OCI-LY1 (cell line): Measurements from ENCODE around the gene ZMIZ1.

Experiments
- H2AFZ ChIP-seq: fragments of 200-600 bp; sonication (generic), shearing (Covaris generic); 2 replicates; pipeline ENCODE4 v1.6.0; 2014; ENCODE audit warnings: antibody characterized with exemption, mild to moderate bottlenecking, low read length
- H3F3A ChIP-seq: fragments of 200-600 bp; sonication (generic), shearing (Covaris generic); 2 replicates; pipeline ENCODE4 v1.6.0; 2014; ENCODE audit warnings: mild to moderate bottlenecking, antibody characterized with exemption, low read length, moderate library complexity; ENCODE audit not compliant: insufficient read depth
- H3K27ac ChIP-seq: fragments of 200-600 bp; sonication (generic); 2 replicates; pipeline ENCODE4 v1.5.1; 2014; ENCODE audit warnings: low read length, mixed run types, mild to moderate bottlenecking, low read depth; ENCODE audit not compliant: poor library complexity, severe bottlenecking
- H3K27me3 ChIP-seq: fragments of 200-600 bp; sonication (generic); 2 replicates; pipeline ENCODE4 v1.6.0; 2014; ENCODE audit warnings: antibody characterized with exemption, mild to moderate bottlenecking, low read length, moderate library complexity; ENCODE audit not compliant: insufficient read depth
- H3K36me3 ChIP-seq: fragments of 200-600 bp; sonication (generic); 2 replicates; pipeline ENCODE4 v1.6.1; 2014; ENCODE audit warnings: mild to moderate bottlenecking, antibody characterized with exemption, low read length, moderate library complexity, mixed read lengths; ENCODE audit not compliant: insufficient read depth
- H3K4me1 ChIP-seq: fragments of 200-600 bp; sonication (generic); 2 replicates; pipeline ENCODE4 v1.5.1; 2014; ENCODE audit warnings: mild to moderate bottlenecking, low read length, moderate library complexity; ENCODE audit not compliant: insufficient read depth, severe bottlenecking
- H3K4me2 ChIP-seq: fragments of 200-600 bp; sonication (generic), shearing (Covaris generic); 2 replicates; pipeline ENCODE4 v1.6.1; 2014; ENCODE audit warnings: low read length
- H3K4me3 ChIP-seq: fragments of 200-600 bp; sonication (generic); 2 replicates; pipeline ENCODE4 v1.5.1; 2014; ENCODE audit warnings: low read length, low read depth, mild to moderate bottlenecking, mixed read lengths; ENCODE audit not compliant: poor library complexity, severe bottlenecking
- H3K79me2 ChIP-seq: fragments of 200-600 bp; shearing (Covaris generic); 2 replicates; pipeline ENCODE4 v1.6.1; 2016; ENCODE audit warnings: mixed run types, low read length, mixed read lengths; ENCODE audit not compliant: insufficient read depth
- H3K9ac ChIP-seq: fragments of 200-600 bp; sonication (generic), shearing (Covaris generic); 2 replicates; pipeline ENCODE4 v1.6.1; 2014; ENCODE audit warnings: mild to moderate bottlenecking, low read length, mixed read lengths
- H3K9me2 ChIP-seq: fragments of 200-600 bp; sonication (generic), shearing (Covaris generic); 2 replicates; pipeline ENCODE4 v1.6.1; 2014; ENCODE audit warnings: low read depth, mild to moderate bottlenecking, low read length, mixed read lengths
- H3K9me3 ChIP-seq: fragments of 200-600 bp; shearing (Covaris generic); 2 replicates; pipeline ENCODE4 v1.6.1; 2014; ENCODE audit warnings: low read length, mixed read lengths
- H4K20me1 ChIP-seq: fragments of 200-600 bp; sonication (generic), shearing (Covaris generic); 2 replicates; pipeline ENCODE4 v1.6.0; 2016; ENCODE audit warnings: mild to moderate bottlenecking, low read length; ENCODE audit not compliant: insufficient read depth
- CTCF ChIP-seq: fragments of 200-600 bp; sonication (generic), shearing (Covaris generic); IDR thresholded peaks from 2 replicates; pipeline ENCODE4 v1.5.1; 2017; ENCODE audit warnings: mild to moderate bottlenecking, antibody characterized with exemption, low read length, moderate library complexity, mixed read lengths
- EZH2 ChIP-seq: fragments of 200-600 bp; sonication (generic), shearing (Covaris generic); IDR thresholded peaks from 2 replicates; pipeline ENCODE4 v1.8.0; 2017; ENCODE audit warnings: borderline replicate concordance, mixed run types, mild to moderate bottlenecking, antibody characterized with exemption, low read length, moderate library complexity, mixed read lengths

Gene ZMIZ1

GRCh38 chr10:79149345-79149661 is 80.5 kb downstream of the ZMIZ1 start:
- H3K9ac ChIP-seq, result no peak overlapping the region
- no peaks in the 10 kb centered on the region for H3K79me2 ChIP-seq
- no peaks in the 10 kb centered on the region for H3K9me3 ChIP-seq
- no peaks in the 10 kb centered on the region for H4K20me1 ChIP-seq
- H3K27me3 ChIP-seq, result no peaks in the 10 kb centered on the region
- no peak overlapping the region for H3K27ac ChIP-seq
- H2AFZ ChIP-seq, result no peak overlapping the region
- H3K36me3 ChIP-seq, result no peaks in the 10 kb centered on the region
- TF ChIP-seq EZH2, result no peak
- no peak for TF ChIP-seq CTCF
- H3F3A ChIP-seq, result no peaks in the 10 kb centered on the region
- no peaks in the 10 kb centered on the region for H3K9me2 ChIP-seq
- H3K4me2 ChIP-seq, result no peak overlapping the region
- H3K4me1 ChIP-seq, result no peaks in the 10 kb centered on the region
- no peak overlapping the region for H3K4me3 ChIP-seq

- Histone ChIP-seq H3K36me3 (no peaks in the 10 kb centered on the region), H3K4me2 (no peak overlapping the region)
These were observed 81.1 kb downstream of the ZMIZ1 start for GRCh38 chr10:79149662-79150443.

GRCh38 chr10:79150444-79150754 is 81.6 kb downstream of the ZMIZ1 start:
- Histone ChIP-seq H3F3A (no peaks in the 10 kb centered on the region), H4K20me1 (no peaks in the 10 kb centered on the region), H3K9me2 (no peaks in the 10 kb centered on the region), H3K27me3 (no peaks in the 10 kb centered on the region), H3K36me3 (no peaks in the 10 kb centered on the region), H3K4me1 (no peaks in the 10 kb centered on the region), H3K79me2 (no peaks in the 10 kb centered on the region), H2AFZ (no peak overlapping the region), H3K9ac (no peak overlapping the region), H3K9me3 (no peaks in the 10 kb centered on the region), H3K27ac (no peak overlapping the region), H3K4me3 (no peak overlapping the region), H3K4me2 (no peak overlapping the region)
- TF ChIP-seq CTCF (no peak), EZH2 (no peak)

More at GRCh38 chr10:79149662-79150443, 81.1 kb downstream of the ZMIZ1 start:
- H3K79me2 ChIP-seq, result no peaks in the 10 kb centered on the region
- no peak overlapping the region for H3K27ac ChIP-seq
- no peaks in the 10 kb centered on the region for H3K9me3 ChIP-seq
- no peaks in the 10 kb centered on the region for H4K20me1 ChIP-seq
- H3K9ac ChIP-seq, result no peak overlapping the region
- H2AFZ ChIP-seq, result no peak overlapping the region
- no peak for TF ChIP-seq EZH2
- TF ChIP-seq CTCF, result no peak
- H3K4me3 ChIP-seq, result no peak overlapping the region
- no peaks in the 10 kb centered on the region for H3K4me1 ChIP-seq
- no peaks in the 10 kb centered on the region for H3K9me2 ChIP-seq
- no peaks in the 10 kb centered on the region for H3F3A ChIP-seq
- no peaks in the 10 kb centered on the region for H3K27me3 ChIP-seq
